GM12878 (cell line): ENCODE measurements around the gene CA11. TPM values are rescaled to one million over a fixed set of nuclear protein-coding genes. Genes with fewer than 3 reads are reported as not detected.
A peak's percentile ranks its signal among the peaks of the same experiment; 100 is the strongest.

ENCODE experiments used
- BHLHE40 ChIP-seq, 2 experiments: fragments of 450-650 bp in 1 of 2; IDR thresholded peaks; 2 replicates each; pipeline ENCODE4 v1.6.1; 2011 to 2017; ENCODE audit warnings: low read depth in 2 of 2, borderline replicate concordance in 1 of 2, improper control_type of control experiment in 1 of 2, low read length in 1 of 2, mild to moderate bottlenecking in 1 of 2
- CREB1 ChIP-seq: IDR thresholded peaks from 2 replicates; pipeline ENCODE4 v1.6.1; 2012; ENCODE audit warnings: low read depth, mild to moderate bottlenecking, inconsistent platforms
- DPF2 ChIP-seq: fragments of 450-650 bp; IDR thresholded peaks from 2 replicates; pipeline ENCODE4 v1.6.1; 2017; ENCODE audit warnings: mild to moderate bottlenecking
- FOXM1 ChIP-seq: IDR thresholded peaks from 2 replicates; pipeline ENCODE4 v1.6.1; 2012; ENCODE audit warnings: low read depth, mild to moderate bottlenecking, inconsistent platforms, low read length, moderate library complexity
- LARP7 ChIP-seq: fragments of 450-650 bp; IDR thresholded peaks from 2 replicates; pipeline ENCODE4 v1.6.1; 2017; ENCODE audit warnings: mild to moderate bottlenecking
- MTA2 ChIP-seq: fragments of 450-650 bp; IDR thresholded peaks from 2 replicates; pipeline ENCODE4 v1.6.1; 2016; ENCODE audit warnings: low read depth, mild to moderate bottlenecking, moderate library complexity
- NR2C1 ChIP-seq: fragments of 450-650 bp; IDR thresholded peaks from 2 replicates; pipeline ENCODE4 v1.6.1; 2017; ENCODE audit warnings: antibody characterized with exemption, mild to moderate bottlenecking, moderate library complexity
- RB1 ChIP-seq: fragments of 450-650 bp; formaldehyde crosslinking; IDR thresholded peaks from 2 replicates; pipeline ENCODE4 v1.6.1; 2017; ENCODE audit warnings: mild to moderate bottlenecking, borderline replicate concordance
- RCOR1 ChIP-seq: conservative IDR thresholded peaks from 2 replicates; pipeline ENCODE4 v1.6.1; 2012; ENCODE audit warnings: low read depth, low read length, improper control_type of control experiment
- SPI1 ChIP-seq: IDR thresholded peaks from 2 replicates; pipeline ENCODE4 v1.6.1; 2011; ENCODE audit warnings: low read depth, mild to moderate bottlenecking, low read length, moderate library complexity, borderline replicate concordance; ENCODE audit not compliant: insufficient read depth
- USF1 ChIP-seq: IDR thresholded peaks from 2 replicates; pipeline ENCODE4 v1.6.1; 2011; ENCODE audit warnings: borderline replicate concordance, low read depth, mild to moderate bottlenecking, moderate library complexity, mixed read lengths, low read length; ENCODE audit not compliant: insufficient read depth; ENCODE audit errors: extremely low read length
- WRNIP1 ChIP-seq: IDR thresholded peaks from 2 replicates; pipeline ENCODE4 v1.6.1; 2011; ENCODE audit warnings: low read depth, low read length, improper control_type of control experiment, borderline replicate concordance
- ZNF592 ChIP-seq: fragments of 450-650 bp; IDR thresholded peaks from 2 replicates; pipeline ENCODE4 v1.6.1; 2017; ENCODE audit warnings: mild to moderate bottlenecking, moderate library complexity
- ZNF687 ChIP-seq: fragments of 450-650 bp; IDR thresholded peaks from 2 replicates; pipeline ENCODE4 v1.6.1; 2017; ENCODE audit warnings: mild to moderate bottlenecking, moderate library complexity
- polyA plus RNA-seq, 11 experiments: library from polyadenylated mRNA; depleted of rRNA in 4 of 11; unstranded in 6 of 11; stranded (reverse) in 5 of 11; fragments of >200 nt; fragmentation: Nextera tagmentation in 4 of 11; fragmentation: Illumina TruSeq in 1 of 11; extraction: Ambion mirVana in 4 of 11; extraction: Trizol in 1 of 11; gene quantifications; 1 replicate in 1 of 11; 2 replicates in 10 of 11; pipeline versions ENCODE4 v1.2.1 to v1.2.3, GENCODE V29; 2011 to 2016; ENCODE audit warnings: inconsistent platforms in 2 of 11, missing spikeins in 2 of 11, low read depth in 1 of 11
- total RNA-seq, 4 experiments: library from RNA; depleted of rRNA in 3 of 4; stranded (reverse); fragments of >200 nt in 3 of 4; fragmentation: Illumina TruSeq in 1 of 4; extraction: Trizol in 1 of 4; gene quantifications; 2 replicates each; pipeline versions ENCODE4 v1.2.1 to v1.2.3, GENCODE V29; 2013 to 2021
- TF ChIP-seq, protein P1 (sequence below): IDR thresholded peaks from 2 replicates; pipeline ENCODE4 v1.6.1; 2012; ENCODE audit warnings: improper control_type of control experiment, low read depth, low read length; ENCODE audit not compliant: insufficient replicate concordance

CA11 gene
- total and polyA plus RNA-seq, 10 of the 15 experiments (the other 5 are each of a cell fraction or from before 2014, with no cell fraction given): 1.7 to 7.5 (median 2.4) TPM

- TF ChIP-seq ZNF687 (no peak), ZNF592 (no peak), USF1 (peak; percentile 82), MTA2 (no peak), LARP7 (no peak), FOXM1 (no peak), BHLHE40 (IDR thresholded peaks at IDR 0.05; ENCODE audit: borderline replicate concordance in 1 of 2, low read depth in 2 of 2, low read length in 1 of 2) (peak; percentile 95 to 97; a peak in 3 of 4 replicates), DPF2 (no peak), CREB1 (peak; percentile 73), RCOR1 (no peak; the same call in 1 of the 2 replicates), WRNIP1 (no peak), RB1 (no peak; the same call in 1 of the 2 replicates), SPI1 (0 out of 2 replicates have a peak, but pooled peaks have one; percentile 28), NR2C1 (no peak)
- TF ChIP-seq, protein P1, sequence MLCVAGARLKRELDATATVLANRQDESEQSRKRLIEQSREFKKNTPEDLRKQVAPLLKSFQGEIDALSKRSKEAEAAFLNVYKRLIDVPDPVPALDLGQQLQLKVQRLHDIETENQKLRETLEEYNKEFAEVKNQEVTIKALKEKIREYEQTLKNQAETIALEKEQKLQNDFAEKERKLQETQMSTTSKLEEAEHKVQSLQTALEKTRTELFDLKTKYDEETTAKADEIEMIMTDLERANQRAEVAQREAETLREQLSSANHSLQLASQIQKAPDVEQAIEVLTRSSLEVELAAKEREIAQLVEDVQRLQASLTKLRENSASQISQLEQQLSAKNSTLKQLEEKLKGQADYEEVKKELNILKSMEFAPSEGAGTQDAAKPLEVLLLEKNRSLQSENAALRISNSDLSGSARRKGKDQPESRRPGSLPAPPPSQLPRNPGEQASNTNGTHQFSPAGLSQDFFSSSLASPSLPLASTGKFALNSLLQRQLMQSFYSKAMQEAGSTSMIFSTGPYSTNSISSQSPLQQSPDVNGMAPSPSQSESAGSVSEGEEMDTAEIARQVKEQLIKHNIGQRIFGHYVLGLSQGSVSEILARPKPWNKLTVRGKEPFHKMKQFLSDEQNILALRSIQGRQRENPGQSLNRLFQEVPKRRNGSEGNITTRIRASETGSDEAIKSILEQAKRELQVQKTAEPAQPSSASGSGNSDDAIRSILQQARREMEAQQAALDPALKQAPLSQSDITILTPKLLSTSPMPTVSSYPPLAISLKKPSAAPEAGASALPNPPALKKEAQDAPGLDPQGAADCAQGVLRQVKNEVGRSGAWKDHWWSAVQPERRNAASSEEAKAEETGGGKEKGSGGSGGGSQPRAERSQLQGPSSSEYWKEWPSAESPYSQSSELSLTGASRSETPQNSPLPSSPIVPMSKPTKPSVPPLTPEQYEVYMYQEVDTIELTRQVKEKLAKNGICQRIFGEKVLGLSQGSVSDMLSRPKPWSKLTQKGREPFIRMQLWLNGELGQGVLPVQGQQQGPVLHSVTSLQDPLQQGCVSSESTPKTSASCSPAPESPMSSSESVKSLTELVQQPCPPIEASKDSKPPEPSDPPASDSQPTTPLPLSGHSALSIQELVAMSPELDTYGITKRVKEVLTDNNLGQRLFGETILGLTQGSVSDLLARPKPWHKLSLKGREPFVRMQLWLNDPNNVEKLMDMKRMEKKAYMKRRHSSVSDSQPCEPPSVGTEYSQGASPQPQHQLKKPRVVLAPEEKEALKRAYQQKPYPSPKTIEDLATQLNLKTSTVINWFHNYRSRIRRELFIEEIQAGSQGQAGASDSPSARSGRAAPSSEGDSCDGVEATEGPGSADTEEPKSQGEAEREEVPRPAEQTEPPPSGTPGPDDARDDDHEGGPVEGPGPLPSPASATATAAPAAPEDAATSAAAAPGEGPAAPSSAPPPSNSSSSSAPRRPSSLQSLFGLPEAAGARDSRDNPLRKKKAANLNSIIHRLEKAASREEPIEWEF: peak; percentile 13
Observed at GRCh38 chr19:48637449-48637947, 8.5 kb downstream of the CA11 start (continued).
